ENCODE results near the gene CCDC195. TPM values are rescaled to one million over a fixed set of nuclear protein-coding genes. Genes with fewer than 3 reads are reported as not detected.

Gene CCDC195
- total RNA-seq, 1 donor from 2014 or later: not detected

DNA sequence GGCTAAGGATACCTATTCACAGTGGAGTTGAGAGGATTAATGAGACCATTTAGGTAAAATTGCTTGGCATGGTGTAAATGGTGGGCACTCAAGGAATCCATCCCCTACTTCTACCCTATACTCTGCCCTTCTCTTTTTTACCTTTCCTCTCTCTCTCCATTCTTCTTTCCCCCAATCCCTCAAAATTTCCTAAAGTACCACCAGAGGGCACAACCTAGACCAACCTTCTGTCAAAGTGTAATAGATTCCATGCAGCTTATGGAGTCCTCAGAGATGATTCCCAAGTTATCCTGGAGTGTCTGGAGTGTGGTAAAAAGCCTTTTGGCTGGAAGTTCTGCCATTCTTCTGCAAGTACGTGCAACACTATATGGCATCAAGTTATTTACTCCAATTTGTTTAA, 33.0 kb upstream of the CCDC195 start:
- Histone ChIP-seq H3K27me3 (ENCODE audit: control insufficient read depth, insufficient read depth, low read length) (no peaks in the 10 kb centered on the region), H3K4me3 (ENCODE audit: low read depth, low read length) (no peak overlapping the region), H3K36me3 (ENCODE audit: control insufficient read depth, insufficient read depth, low read length) (no peaks in the 10 kb centered on the region)
- TF ChIP-seq, protein P1, sequence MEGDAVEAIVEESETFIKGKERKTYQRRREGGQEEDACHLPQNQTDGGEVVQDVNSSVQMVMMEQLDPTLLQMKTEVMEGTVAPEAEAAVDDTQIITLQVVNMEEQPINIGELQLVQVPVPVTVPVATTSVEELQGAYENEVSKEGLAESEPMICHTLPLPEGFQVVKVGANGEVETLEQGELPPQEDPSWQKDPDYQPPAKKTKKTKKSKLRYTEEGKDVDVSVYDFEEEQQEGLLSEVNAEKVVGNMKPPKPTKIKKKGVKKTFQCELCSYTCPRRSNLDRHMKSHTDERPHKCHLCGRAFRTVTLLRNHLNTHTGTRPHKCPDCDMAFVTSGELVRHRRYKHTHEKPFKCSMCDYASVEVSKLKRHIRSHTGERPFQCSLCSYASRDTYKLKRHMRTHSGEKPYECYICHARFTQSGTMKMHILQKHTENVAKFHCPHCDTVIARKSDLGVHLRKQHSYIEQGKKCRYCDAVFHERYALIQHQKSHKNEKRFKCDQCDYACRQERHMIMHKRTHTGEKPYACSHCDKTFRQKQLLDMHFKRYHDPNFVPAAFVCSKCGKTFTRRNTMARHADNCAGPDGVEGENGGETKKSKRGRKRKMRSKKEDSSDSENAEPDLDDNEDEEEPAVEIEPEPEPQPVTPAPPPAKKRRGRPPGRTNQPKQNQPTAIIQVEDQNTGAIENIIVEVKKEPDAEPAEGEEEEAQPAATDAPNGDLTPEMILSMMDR (IDR thresholded peaks at IDR 0.05; ENCODE audit: insufficient read depth, low read length, severe bottlenecking): no peak
- FAIRE-seq: no peak
- peak; percentile 20 for DNase-seq (ENCODE audit: low read depth)

DNA sequence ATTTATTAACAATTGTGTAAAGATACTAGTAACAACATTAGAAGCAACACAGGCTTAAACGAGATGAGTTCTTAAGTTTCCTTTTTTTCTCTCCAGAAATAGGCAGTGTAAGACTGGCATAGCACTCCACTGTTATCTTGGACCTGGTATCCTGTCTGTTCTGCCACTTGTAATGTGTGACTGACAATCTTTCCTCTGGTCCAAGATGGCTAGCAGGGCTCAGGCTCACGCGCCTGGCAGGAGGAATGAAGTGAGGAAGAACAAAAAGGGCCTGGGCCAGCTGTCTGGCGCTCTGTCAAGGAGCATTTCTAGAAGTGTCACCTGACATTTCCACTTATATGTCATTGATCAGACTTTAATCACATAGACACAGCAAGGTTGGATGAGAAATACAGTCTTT, 31.6 kb upstream of the CCDC195 start:
- DNase-seq (ENCODE audit: low read depth) (no peak), FAIRE-seq (peak; percentile 43)
- Histone ChIP-seq H3K27me3 (ENCODE audit: control insufficient read depth, insufficient read depth, low read length) (no peaks in the 10 kb centered on the region), H3K36me3 (ENCODE audit: control insufficient read depth, insufficient read depth, low read length) (no peaks in the 10 kb centered on the region), H3K4me3 (ENCODE audit: low read depth, low read length) (no peak overlapping the region)
- TF ChIP-seq, protein P1 (IDR thresholded peaks at IDR 0.05; ENCODE audit: insufficient read depth, low read length, severe bottlenecking): no peak

DNA sequence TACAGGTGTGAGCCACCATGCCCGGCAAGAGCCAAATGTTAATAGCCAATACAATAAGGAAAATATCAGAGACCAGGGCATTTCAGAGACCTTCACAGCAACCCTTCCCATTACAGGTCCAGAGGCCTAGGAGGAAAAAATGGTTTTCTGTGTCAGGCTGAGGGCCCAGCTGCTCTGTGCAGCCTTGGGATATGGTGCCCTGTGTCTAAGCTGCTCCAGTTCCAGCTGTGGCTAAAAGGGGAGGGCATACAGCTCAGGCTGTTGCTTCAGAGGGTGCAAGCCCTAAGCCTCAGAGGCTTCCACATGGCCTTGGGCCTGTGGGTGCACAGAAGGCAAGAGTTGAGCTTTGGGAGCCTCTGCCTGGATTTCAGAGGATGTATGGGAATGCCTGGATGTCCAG, 20.1 kb upstream of the CCDC195 start:
- Histone ChIP-seq H3K36me3 (ENCODE audit: control insufficient read depth, insufficient read depth, low read length) (no peaks in the 10 kb centered on the region), H3K4me3 (ENCODE audit: low read depth, low read length) (no peak overlapping the region), H3K27me3 (ENCODE audit: control insufficient read depth, insufficient read depth, low read length) (no peaks in the 10 kb centered on the region)
- DNase-seq (ENCODE audit: low read depth) (no peak), FAIRE-seq (peak; percentile 13)
- TF ChIP-seq, protein P1 (IDR thresholded peaks at IDR 0.05; ENCODE audit: insufficient read depth, low read length, severe bottlenecking): no peak

DNA sequence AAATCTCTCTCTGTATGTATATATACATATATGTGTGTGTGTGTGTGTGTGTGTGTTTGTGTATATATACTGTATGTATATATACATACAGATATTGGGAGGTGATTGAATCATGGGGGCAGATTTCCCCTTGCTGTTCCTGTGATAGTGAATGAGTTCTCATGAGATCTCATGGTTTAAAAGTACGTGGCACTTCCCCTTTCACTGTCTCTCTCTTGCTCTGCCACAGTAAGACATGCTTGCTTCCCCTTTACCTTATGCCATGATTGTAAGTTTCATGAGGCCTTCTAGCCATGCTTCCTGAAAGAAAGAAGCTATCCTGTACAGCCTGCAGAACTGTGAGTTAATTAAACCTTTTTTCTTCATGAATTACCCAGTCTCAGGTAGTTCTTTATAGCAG, 18.8 kb upstream of the CCDC195 start:
- FAIRE-seq: no peak
- Histone ChIP-seq H3K4me3 (ENCODE audit: low read depth, low read length) (no peak overlapping the region), H3K27me3 (ENCODE audit: control insufficient read depth, insufficient read depth, low read length) (no peaks in the 10 kb centered on the region), H3K36me3 (ENCODE audit: control insufficient read depth, insufficient read depth, low read length) (no peaks in the 10 kb centered on the region)
- TF ChIP-seq, protein P1 (IDR thresholded peaks at IDR 0.05; ENCODE audit: insufficient read depth, low read length, severe bottlenecking): no peak
- DNase-seq (ENCODE audit: low read depth): no peak

DNA sequence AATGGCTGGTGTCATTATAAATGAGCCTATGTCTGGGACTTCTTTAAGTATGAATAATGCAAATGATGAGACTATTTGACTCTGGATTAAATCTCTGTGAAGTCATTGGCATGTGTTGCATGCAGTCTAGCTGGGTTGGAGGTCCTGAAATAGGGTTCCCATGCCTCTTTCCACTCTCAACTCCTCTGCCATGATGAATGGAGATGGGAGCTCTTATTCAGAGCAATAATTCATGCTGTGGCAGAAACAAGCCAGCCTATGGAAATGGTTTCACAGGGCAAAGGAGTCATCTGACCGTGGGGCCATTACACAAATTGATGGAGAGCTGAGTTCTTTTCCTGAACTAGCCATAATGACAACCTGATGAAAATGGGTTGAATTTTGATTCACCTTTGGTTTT, 15.5 kb upstream of the CCDC195 start:
- Histone ChIP-seq H3K27me3 (ENCODE audit: control insufficient read depth, insufficient read depth, low read length) (no peaks in the 10 kb centered on the region), H3K36me3 (ENCODE audit: control insufficient read depth, insufficient read depth, low read length) (no peaks in the 10 kb centered on the region), H3K4me3 (ENCODE audit: low read depth, low read length) (no peak overlapping the region)
- TF ChIP-seq, protein P1 (IDR thresholded peaks at IDR 0.05; ENCODE audit: insufficient read depth, low read length, severe bottlenecking): no peak
- DNase-seq (ENCODE audit: low read depth) (no peak), FAIRE-seq (no peak)

DNA sequence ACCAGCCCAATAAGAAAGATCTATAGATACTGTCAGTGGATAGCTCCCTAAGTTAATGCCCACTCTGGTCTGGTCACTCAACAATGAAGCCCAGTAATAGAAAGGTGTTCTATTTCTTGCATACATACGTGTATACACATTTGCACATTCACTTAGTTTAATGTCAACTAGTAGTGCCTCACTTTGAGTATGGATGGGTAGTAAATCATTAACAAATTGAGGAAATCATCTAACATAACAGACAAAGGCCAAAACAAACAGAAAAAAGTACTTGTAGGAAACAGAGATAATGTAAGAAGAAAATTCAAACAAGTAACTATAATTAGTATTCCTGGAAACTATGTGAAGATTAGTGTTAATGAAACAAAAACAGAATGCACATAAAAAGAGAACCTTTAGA, 13.3 kb upstream of the CCDC195 start:
- TF ChIP-seq, protein P1 (IDR thresholded peaks at IDR 0.05; ENCODE audit: insufficient read depth, low read length, severe bottlenecking): no peak
- Histone ChIP-seq H3K27me3 (ENCODE audit: control insufficient read depth, insufficient read depth, low read length) (no peaks in the 10 kb centered on the region), H3K4me3 (ENCODE audit: low read depth, low read length) (no peak overlapping the region), H3K36me3 (ENCODE audit: control insufficient read depth, insufficient read depth, low read length) (no peaks in the 10 kb centered on the region)
- no peak for FAIRE-seq
- no peak for DNase-seq (ENCODE audit: low read depth)

Measured in bronchial epithelial cell (primary cell).